Measurements from ENCODE around the gene RPS6KA2.

- TF ChIP-seq, protein P1, sequence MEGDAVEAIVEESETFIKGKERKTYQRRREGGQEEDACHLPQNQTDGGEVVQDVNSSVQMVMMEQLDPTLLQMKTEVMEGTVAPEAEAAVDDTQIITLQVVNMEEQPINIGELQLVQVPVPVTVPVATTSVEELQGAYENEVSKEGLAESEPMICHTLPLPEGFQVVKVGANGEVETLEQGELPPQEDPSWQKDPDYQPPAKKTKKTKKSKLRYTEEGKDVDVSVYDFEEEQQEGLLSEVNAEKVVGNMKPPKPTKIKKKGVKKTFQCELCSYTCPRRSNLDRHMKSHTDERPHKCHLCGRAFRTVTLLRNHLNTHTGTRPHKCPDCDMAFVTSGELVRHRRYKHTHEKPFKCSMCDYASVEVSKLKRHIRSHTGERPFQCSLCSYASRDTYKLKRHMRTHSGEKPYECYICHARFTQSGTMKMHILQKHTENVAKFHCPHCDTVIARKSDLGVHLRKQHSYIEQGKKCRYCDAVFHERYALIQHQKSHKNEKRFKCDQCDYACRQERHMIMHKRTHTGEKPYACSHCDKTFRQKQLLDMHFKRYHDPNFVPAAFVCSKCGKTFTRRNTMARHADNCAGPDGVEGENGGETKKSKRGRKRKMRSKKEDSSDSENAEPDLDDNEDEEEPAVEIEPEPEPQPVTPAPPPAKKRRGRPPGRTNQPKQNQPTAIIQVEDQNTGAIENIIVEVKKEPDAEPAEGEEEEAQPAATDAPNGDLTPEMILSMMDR (IDR thresholded peaks at IDR 0.05), result no peak
- no peak for TF ChIP-seq EZH2 (IDR thresholded peaks at IDR 0.05; ENCODE audit: borderline replicate concordance, insufficient read depth, low read depth, low read length, poor library complexity, severe bottlenecking)
Observed at GRCh38 chr6:166410426-166410935, 216.6 kb downstream of the RPS6KA2 start.

Measured in B cell (primary cell).